SU-DHL-6 (cell line): ENCODE data around the gene GPT2.

Source experiments
- H2AFZ ChIP-seq: fragments of 200-600 bp; sonication (generic); 2 replicates; pipeline ENCODE4 v1.6.1; 2014; ENCODE audit warnings: low read depth, mild to moderate bottlenecking, moderate library complexity, mixed read lengths, antibody characterized with exemption, low read length; ENCODE audit not compliant: severe bottlenecking
- H3F3A ChIP-seq: fragments of 200-600 bp; shearing (Covaris generic); 2 replicates; pipeline ENCODE4 v1.6.0; 2016; ENCODE audit warnings: antibody characterized with exemption, mild to moderate bottlenecking; ENCODE audit not compliant: insufficient read depth
- H3K27ac ChIP-seq: fragments of 200-600 bp; sonication (generic); 2 replicates; pipeline ENCODE4 v1.5.1; 2016; ENCODE audit warnings: low read depth, mild to moderate bottlenecking, low read length, moderate library complexity, mixed read lengths
- H3K27me3 ChIP-seq: fragments of 200-600 bp; sonication (generic), shearing (Covaris generic); 2 replicates; pipeline ENCODE4 v1.6.0; 2014; ENCODE audit warnings: mild to moderate bottlenecking, low read length
- H3K36me3 ChIP-seq: fragments of 200-600 bp; sonication (generic); 2 replicates; pipeline ENCODE4 v1.6.1; 2014; ENCODE audit warnings: mild to moderate bottlenecking, low read length, mixed read lengths
- H3K4me2 ChIP-seq: fragments of 300-600, 200-600 bp; shearing (Covaris generic), sonication (generic); 2 replicates; pipeline ENCODE4 v1.6.0; 2014; ENCODE audit warnings: low read length, low read depth, mild to moderate bottlenecking; ENCODE audit not compliant: poor library complexity, severe bottlenecking
- H3K4me3 ChIP-seq: fragments of 200-600 bp; sonication (generic); 2 replicates; pipeline ENCODE4 v1.5.1; 2014; ENCODE audit warnings: antibody characterized with exemption, low read length, mild to moderate bottlenecking, mixed read lengths; ENCODE audit not compliant: insufficient read depth, poor library complexity, severe bottlenecking
- H3K79me2 ChIP-seq: fragments of 200-600 bp; sonication (generic); 2 replicates; pipeline ENCODE4 v1.6.1; 2014; ENCODE audit warnings: mild to moderate bottlenecking, low read length, moderate library complexity; ENCODE audit not compliant: insufficient read depth
- H3K9ac ChIP-seq: fragments of 200-600 bp; sonication (generic); 2 replicates; pipeline ENCODE4 v1.7.0; 2014; ENCODE audit warnings: mild to moderate bottlenecking, low read length
- H3K9me2 ChIP-seq: fragments of 200-600 bp; sonication (generic); replicated peaks from 2 replicates; pipeline ENCODE4 v1.6.1; 2014; ENCODE audit warnings: low read length; ENCODE audit not compliant: insufficient read depth
- H3K9me3 ChIP-seq: fragments of 200-600 bp; sonication (generic); 2 replicates; pipeline ENCODE4 v1.6.1; 2014; ENCODE audit warnings: low read length, mixed read lengths; ENCODE audit not compliant: insufficient read depth
- H4K20me1 ChIP-seq: fragments of 200-600 bp; sonication (generic); 2 replicates; pipeline ENCODE4 v1.6.1; 2014; ENCODE audit warnings: low read depth, mild to moderate bottlenecking, antibody characterized with exemption, low read length, moderate library complexity, mixed read lengths
- EZH2phosphoT487 ChIP-seq: fragments of 200-600 bp; sonication (generic), shearing (Covaris generic); conservative IDR thresholded peaks from 2 replicates; pipeline ENCODE4 v1.6.1; 2018; ENCODE audit warnings: mild to moderate bottlenecking, antibody characterized with exemption, low read length, moderate library complexity, mixed read lengths
- TF ChIP-seq, protein P1 (sequence below): fragments of 200-600 bp; sonication (generic); IDR thresholded peaks from one replicate; pipeline ENCODE4 v1.5.1; 2017; ENCODE audit warnings: antibody characterized with exemption, mild to moderate bottlenecking, low read length, moderate library complexity; ENCODE audit not compliant: insufficient read depth, poor library complexity, severe bottlenecking

The GPT2 gene

GRCh38 chr16:46920402-46921068 lies 36.4 kb downstream of the GPT2 start:
- Histone ChIP-seq H2AFZ (no peak overlapping the region), H3F3A (no peaks in the 10 kb centered on the region), H3K4me2 (no peak overlapping the region), H3K9me2 (no peaks in the 10 kb centered on the region), H3K9ac (no peak overlapping the region), H3K4me3 (no peak overlapping the region), H3K36me3 (no peaks in the 10 kb centered on the region), H3K27ac (no peak overlapping the region), H4K20me1 (no peaks in the 10 kb centered on the region), H3K9me3 (no peaks in the 10 kb centered on the region), H3K27me3 (no peaks in the 10 kb centered on the region), H3K79me2 (no peaks in the 10 kb centered on the region)
- no peak for TF ChIP-seq EZH2phosphoT487
- TF ChIP-seq, protein P1, sequence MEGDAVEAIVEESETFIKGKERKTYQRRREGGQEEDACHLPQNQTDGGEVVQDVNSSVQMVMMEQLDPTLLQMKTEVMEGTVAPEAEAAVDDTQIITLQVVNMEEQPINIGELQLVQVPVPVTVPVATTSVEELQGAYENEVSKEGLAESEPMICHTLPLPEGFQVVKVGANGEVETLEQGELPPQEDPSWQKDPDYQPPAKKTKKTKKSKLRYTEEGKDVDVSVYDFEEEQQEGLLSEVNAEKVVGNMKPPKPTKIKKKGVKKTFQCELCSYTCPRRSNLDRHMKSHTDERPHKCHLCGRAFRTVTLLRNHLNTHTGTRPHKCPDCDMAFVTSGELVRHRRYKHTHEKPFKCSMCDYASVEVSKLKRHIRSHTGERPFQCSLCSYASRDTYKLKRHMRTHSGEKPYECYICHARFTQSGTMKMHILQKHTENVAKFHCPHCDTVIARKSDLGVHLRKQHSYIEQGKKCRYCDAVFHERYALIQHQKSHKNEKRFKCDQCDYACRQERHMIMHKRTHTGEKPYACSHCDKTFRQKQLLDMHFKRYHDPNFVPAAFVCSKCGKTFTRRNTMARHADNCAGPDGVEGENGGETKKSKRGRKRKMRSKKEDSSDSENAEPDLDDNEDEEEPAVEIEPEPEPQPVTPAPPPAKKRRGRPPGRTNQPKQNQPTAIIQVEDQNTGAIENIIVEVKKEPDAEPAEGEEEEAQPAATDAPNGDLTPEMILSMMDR = no peak

- no peaks in the 10 kb centered on the region for H3K79me2 ChIP-seq
Measured at GRCh38 chr16:46922239-46922638, 38.1 kb downstream of the GPT2 start.

DNA sequence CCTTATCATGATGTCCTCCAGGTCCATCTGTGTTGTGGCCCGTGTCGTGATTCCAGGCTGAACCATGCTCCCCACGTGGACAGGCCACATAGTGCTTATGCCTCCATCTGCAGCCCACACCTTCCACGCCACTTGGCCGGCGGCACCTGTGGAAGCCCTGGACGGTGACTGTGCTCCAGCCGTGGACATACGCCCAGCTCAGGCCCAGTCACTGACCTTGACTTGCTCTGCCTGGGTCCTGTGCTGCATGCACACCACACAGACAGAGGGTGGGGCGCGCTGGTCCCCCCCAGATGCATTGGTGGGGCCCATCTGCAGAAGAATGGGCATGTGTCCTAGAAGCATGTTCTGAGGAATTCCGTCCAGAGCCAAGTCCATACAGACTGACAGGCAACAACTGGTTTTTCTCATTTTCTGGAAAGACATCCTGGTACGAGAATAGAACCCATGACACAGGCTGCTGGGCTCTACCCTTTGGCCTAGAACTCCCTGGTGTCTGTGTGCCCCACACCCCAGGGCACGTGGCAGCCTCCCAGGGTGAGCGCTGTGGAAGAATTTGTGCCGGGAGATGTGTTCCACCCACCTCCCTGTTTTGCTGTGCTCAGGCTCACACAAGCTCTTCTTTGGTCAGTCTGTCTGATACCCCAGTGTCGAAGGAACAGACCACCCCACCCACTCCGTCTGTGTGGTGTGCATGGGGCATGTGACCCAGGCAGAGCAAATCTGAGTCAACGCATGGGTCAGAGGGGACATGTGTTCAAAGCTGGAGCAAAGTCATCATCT lies 39.5 kb downstream of the GPT2 start:
- no peaks in the 10 kb centered on the region for H3K36me3 ChIP-seq

More at GRCh38 chr16:46922239-46922638, 38.1 kb downstream of the GPT2 start:
- no peaks in the 10 kb centered on the region for H3K36me3 ChIP-seq
- no peaks in the 10 kb centered on the region for H3K27me3 ChIP-seq
- H3K27ac ChIP-seq = no peak overlapping the region
- no peak overlapping the region for H3K9ac ChIP-seq
- no peak overlapping the region for H2AFZ ChIP-seq
- no peaks in the 10 kb centered on the region for H3K9me3 ChIP-seq
- no peaks in the 10 kb centered on the region for H3K9me2 ChIP-seq
- no peak for TF ChIP-seq EZH2phosphoT487
- TF ChIP-seq, protein P1 = no peak
- no peaks in the 10 kb centered on the region for H3F3A ChIP-seq
- H4K20me1 ChIP-seq = no peaks in the 10 kb centered on the region
- H3K4me2 ChIP-seq = no peak overlapping the region
- H3K4me3 ChIP-seq = no peak overlapping the region

More for the DNA sequence above, 39.5 kb downstream of the GPT2 start:
- Histone ChIP-seq H3K27me3 (no peaks in the 10 kb centered on the region), H3K27ac (no peak overlapping the region), H2AFZ (no peak overlapping the region), H3K79me2 (no peaks in the 10 kb centered on the region), H3K4me3 (no peak overlapping the region), H3F3A (no peaks in the 10 kb centered on the region), H3K9me3 (no peaks in the 10 kb centered on the region), H4K20me1 (no peaks in the 10 kb centered on the region), H3K9ac (no peak overlapping the region), H3K9me2 (no peaks in the 10 kb centered on the region), H3K4me2 (no peak overlapping the region)
- no peak for TF ChIP-seq EZH2phosphoT487
- TF ChIP-seq, protein P1 = no peak
